ENCODE data around the gene DOK7.

DNA sequence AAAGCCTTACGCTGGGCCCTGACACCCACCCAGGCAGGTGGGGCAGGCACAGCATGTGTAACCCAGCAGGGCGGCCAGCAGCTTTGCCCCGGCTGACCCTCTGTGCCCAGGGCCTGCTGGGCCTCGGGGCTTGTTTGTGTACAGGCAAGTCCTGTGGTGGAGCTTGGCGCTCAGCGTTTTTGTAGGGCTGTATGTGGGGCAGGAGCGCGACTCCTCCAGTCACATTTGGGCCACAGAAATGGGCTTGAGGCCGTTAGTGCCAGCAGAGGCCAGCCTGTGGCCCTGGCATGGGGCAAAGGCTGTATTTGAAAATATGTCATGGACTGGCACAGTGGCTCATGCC lies 36.0 kb upstream of the DOK7 start:
- TF ChIP-seq, protein P1, sequence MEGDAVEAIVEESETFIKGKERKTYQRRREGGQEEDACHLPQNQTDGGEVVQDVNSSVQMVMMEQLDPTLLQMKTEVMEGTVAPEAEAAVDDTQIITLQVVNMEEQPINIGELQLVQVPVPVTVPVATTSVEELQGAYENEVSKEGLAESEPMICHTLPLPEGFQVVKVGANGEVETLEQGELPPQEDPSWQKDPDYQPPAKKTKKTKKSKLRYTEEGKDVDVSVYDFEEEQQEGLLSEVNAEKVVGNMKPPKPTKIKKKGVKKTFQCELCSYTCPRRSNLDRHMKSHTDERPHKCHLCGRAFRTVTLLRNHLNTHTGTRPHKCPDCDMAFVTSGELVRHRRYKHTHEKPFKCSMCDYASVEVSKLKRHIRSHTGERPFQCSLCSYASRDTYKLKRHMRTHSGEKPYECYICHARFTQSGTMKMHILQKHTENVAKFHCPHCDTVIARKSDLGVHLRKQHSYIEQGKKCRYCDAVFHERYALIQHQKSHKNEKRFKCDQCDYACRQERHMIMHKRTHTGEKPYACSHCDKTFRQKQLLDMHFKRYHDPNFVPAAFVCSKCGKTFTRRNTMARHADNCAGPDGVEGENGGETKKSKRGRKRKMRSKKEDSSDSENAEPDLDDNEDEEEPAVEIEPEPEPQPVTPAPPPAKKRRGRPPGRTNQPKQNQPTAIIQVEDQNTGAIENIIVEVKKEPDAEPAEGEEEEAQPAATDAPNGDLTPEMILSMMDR (IDR thresholded peaks at IDR 0.05), result no peak
- no peak for TF ChIP-seq POLR2A (IDR thresholded peaks at IDR 0.05)
